ENCODE measurements around the gene SKOR1. TPM values are rescaled to one million over a fixed set of nuclear protein-coding genes. Genes with fewer than 3 reads are reported as not detected.

The SKOR1 gene
- total RNA-seq, 4 donors from 2014 or later = 0.49 to 1.2 (median 0.85) TPM

- TF ChIP-seq, protein P1, sequence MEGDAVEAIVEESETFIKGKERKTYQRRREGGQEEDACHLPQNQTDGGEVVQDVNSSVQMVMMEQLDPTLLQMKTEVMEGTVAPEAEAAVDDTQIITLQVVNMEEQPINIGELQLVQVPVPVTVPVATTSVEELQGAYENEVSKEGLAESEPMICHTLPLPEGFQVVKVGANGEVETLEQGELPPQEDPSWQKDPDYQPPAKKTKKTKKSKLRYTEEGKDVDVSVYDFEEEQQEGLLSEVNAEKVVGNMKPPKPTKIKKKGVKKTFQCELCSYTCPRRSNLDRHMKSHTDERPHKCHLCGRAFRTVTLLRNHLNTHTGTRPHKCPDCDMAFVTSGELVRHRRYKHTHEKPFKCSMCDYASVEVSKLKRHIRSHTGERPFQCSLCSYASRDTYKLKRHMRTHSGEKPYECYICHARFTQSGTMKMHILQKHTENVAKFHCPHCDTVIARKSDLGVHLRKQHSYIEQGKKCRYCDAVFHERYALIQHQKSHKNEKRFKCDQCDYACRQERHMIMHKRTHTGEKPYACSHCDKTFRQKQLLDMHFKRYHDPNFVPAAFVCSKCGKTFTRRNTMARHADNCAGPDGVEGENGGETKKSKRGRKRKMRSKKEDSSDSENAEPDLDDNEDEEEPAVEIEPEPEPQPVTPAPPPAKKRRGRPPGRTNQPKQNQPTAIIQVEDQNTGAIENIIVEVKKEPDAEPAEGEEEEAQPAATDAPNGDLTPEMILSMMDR (IDR thresholded peaks at IDR 0.05) = no peak
- TF ChIP-seq POLR2A (IDR thresholded peaks at IDR 0.05) = no peak
- no peaks in the 10 kb centered on the region for H3K9me3 ChIP-seq
- peaks cover 39% of the 10 kb centered on the region for H3K27me3 ChIP-seq
- peak overlapping the region in 1 of 3 donors; percentile 9 for H3K4me3 ChIP-seq (replicated peaks in 1 of 3)
- H3K4me1 ChIP-seq = peaks cover 45 to 61% of the 10 kb centered on the region in 2 donors
- intact Hi-C loops (cut with DNase I) = no loop called here
- DNase-seq = no peak
- WGBS, 2 donors = 8 to 11% methylated on average over 31 to 32 of the region's 32 CpGs
- no peak overlapping the region for H3K27ac ChIP-seq
- no peaks in the 10 kb centered on the region for H3K36me3 ChIP-seq
Observed at GRCh38 chr15:67832897-67833709, 7.8 kb downstream of the SKOR1 start.

GRCh38 chr15:67833710-67834511 is 8.6 kb downstream of the SKOR1 start:
- Histone ChIP-seq H3K27ac (no peak overlapping the region), H3K9me3 (no peaks in the 10 kb centered on the region), H3K4me3 (replicated peaks in 1 of 3) (peak overlapping the region in 1 of 3 donors; percentile 30), H3K36me3 (no peaks in the 10 kb centered on the region), H3K27me3 (peaks cover 31% of the 10 kb centered on the region), H3K4me1 (peaks cover 37 to 60% of the 10 kb centered on the region in 2 donors)
- no peak for TF ChIP-seq POLR2A (IDR thresholded peaks at IDR 0.05)
- TF ChIP-seq, protein P1 (IDR thresholded peaks at IDR 0.05) = peak in 5 of 6 experiments; percentile 16 to 48 (median 27)
- DNase-seq = peak; percentile 40 to 42
- 4 to 6% methylated on average over 12 to 31 of the region's 44 CpGs for WGBS, 2 donors
- intact Hi-C loops (cut with DNase I) = loop anchor here (2.0 kb wide), 1 partner anchor 379 kb away; no protein-coding TSS in a partner anchor

DNA sequence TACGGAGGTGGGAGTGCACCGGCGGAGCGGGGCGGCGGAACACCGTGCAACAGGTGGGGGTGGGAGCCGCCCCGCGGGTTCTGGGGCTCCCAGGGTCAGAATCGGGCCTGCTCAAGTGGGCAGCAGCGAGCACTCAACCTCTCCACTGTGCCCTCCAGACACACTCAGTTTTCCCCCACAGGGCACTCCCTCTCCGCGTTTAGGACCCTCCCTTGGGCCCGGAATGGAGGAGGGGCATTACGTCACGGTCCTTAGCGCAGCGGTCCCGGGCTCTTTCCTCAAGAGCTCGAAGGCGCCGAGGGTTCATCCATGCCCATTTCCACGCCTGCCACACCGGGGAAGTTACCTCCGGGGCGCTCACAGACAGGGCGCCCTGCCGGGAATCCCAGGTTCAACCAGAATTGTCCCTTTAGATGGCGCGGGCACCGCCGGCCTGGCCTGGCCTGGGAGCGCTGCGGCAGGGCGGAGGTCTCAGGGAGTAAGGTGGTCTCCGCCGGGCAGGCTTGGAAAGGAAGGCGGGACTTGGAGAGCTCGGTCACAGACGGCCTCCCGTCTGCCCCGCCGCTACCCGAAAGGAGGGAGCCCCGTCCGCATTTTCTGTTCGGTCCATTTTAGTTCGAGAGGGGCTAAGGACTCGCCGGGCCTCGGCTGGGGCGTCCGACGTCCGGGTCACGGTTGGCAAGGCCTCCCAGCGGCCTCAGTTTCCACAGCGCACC is 9.4 kb downstream of the SKOR1 start:
- TF ChIP-seq, protein P1 (IDR thresholded peaks at IDR 0.05) = no peak
- no peak for TF ChIP-seq POLR2A (IDR thresholded peaks at IDR 0.05)
- intact Hi-C loops (cut with DNase I) = loop anchor here (2.0 to 5.0 kb wide), 2 partner anchors 312 to 380 kb away; partner anchors contain the start of gene C15orf61
- DNase-seq = peak in 1 of 2 donors; percentile 45
- WGBS, 2 donors = 2 to 3% methylated on average over 25 to 29 of the region's 59 CpGs
- peaks cover 31 to 59% of the 10 kb centered on the region in 2 donors for H3K4me1 ChIP-seq
- no peaks in the 10 kb centered on the region for H3K9me3 ChIP-seq
- peaks cover 25% of the 10 kb centered on the region for H3K27me3 ChIP-seq
- no peak overlapping the region for H3K27ac ChIP-seq
- no peaks in the 10 kb centered on the region for H3K36me3 ChIP-seq
- peak overlapping the region in 2 of 3 donors; percentile 30 to 46 for H3K4me3 ChIP-seq (replicated peaks in 1 of 3)

GRCh38 chr15:67835297-67836133 is 10.2 kb downstream of the SKOR1 start:
- H3K9me3 ChIP-seq = no peaks in the 10 kb centered on the region
- intact Hi-C loops (cut with DNase I) = loop anchor here (2.0 to 5.0 kb wide), 2 partner anchors 313 to 381 kb away; partner anchors contain the start of gene C15orf61
- DNase-seq = no peak
- peaks cover 31 to 57% of the 10 kb centered on the region in 2 donors for H3K4me1 ChIP-seq
- 7% methylated on average over 32 to 43 of the region's 59 CpGs for WGBS, 2 donors
- peaks cover 19% of the 10 kb centered on the region for H3K27me3 ChIP-seq
- no peaks in the 10 kb centered on the region for H3K36me3 ChIP-seq
- TF ChIP-seq, protein P1 (IDR thresholded peaks at IDR 0.05) = no peak
- TF ChIP-seq POLR2A (IDR thresholded peaks at IDR 0.05) = no peak
- H3K27ac ChIP-seq = peak overlapping the region in 1 of 3 donors; percentile 11
- peak overlapping the region in 2 of 3 donors; percentile 30 to 46 for H3K4me3 ChIP-seq (replicated peaks in 1 of 3)

Measured in thyroid gland (tissue), 4 donors.